ENCODE measurements around the gene NEU4.

Gene NEU4

GRCh38 chr2:241768251-241768711 lies 40.7 kb upstream of the NEU4 start:
- no peaks in the 10 kb centered on the region for H3K9me3 ChIP-seq (ENCODE audit: control insufficient read depth in 5 of 5, low read length in 5 of 5)
- no peak overlapping the region for H3K27ac ChIP-seq (ENCODE audit: low read depth, low read length)
- peaks cover 0 to 16% (median 5%) of the 10 kb centered on the region in 5 donors for H3K36me3 ChIP-seq (ENCODE audit: control insufficient read depth in 5 of 5, insufficient read depth in 5 of 5, low read length in 5 of 5)
- no peak overlapping the region for H3K9ac ChIP-seq (ENCODE audit: low read length in 5 of 5)
- H3K4me3 ChIP-seq (ENCODE audit: low read depth in 1 of 5, low read length in 5 of 5): no peak overlapping the region
- peaks cover 0 to 8% (median 6%) of the 10 kb centered on the region in 5 donors for H3K27me3 ChIP-seq (ENCODE audit: control insufficient read depth in 5 of 5, insufficient read depth in 4 of 5, low read length in 5 of 5)
- H3K4me1 ChIP-seq (ENCODE audit: control insufficient read depth in 5 of 5, insufficient read depth in 5 of 5, low read length in 5 of 5): peaks cover 0 to 20% (median 17%) of the 10 kb centered on the region in 5 donors

DNA sequence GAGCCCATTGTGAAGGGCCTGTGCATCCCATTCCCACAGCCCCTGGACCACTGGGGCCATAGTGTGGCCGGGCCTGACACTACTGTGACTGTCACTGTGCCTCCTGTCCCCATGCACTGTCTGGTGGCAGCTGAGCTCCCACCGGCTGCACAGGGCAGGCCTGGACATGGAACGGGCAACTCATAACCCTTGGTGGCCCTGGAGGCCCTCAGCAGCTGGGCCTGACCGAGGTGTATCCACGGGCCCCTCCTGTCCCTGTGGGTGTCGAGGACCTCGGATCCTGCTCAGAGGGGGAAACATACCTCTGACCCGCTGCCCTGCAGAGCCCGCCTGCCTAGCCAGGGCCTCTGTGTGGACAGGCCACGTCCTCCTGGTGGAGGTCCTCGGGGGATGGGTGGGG lies 40.1 kb upstream of the NEU4 start:
- H3K27me3 ChIP-seq (ENCODE audit: control insufficient read depth in 5 of 5, insufficient read depth in 4 of 5, low read length in 5 of 5): peaks cover 4 to 13% (median 11%) of the 10 kb centered on the region in 5 donors

GRCh38 chr2:241769819-241770184 lies 39.2 kb upstream of the NEU4 start:
- H3K4me1 ChIP-seq (ENCODE audit: control insufficient read depth in 5 of 5, insufficient read depth in 5 of 5, low read length in 5 of 5): peaks cover 0 to 20% (median 17%) of the 10 kb centered on the region in 5 donors
- no peaks in the 10 kb centered on the region for H3K9me3 ChIP-seq (ENCODE audit: control insufficient read depth in 5 of 5, low read length in 5 of 5)
- H3K36me3 ChIP-seq (ENCODE audit: control insufficient read depth in 5 of 5, insufficient read depth in 5 of 5, low read length in 5 of 5): peaks cover 0 to 7% (median under 1%) of the 10 kb centered on the region in 5 donors
- no peak overlapping the region for H3K27ac ChIP-seq (ENCODE audit: low read depth, low read length)
- H3K4me3 ChIP-seq (ENCODE audit: low read depth in 1 of 5, low read length in 5 of 5): no peak overlapping the region
- H3K9ac ChIP-seq (ENCODE audit: low read length in 5 of 5): no peak overlapping the region
- peaks cover 8 to 20% (median 17%) of the 10 kb centered on the region in 5 donors for H3K27me3 ChIP-seq (ENCODE audit: control insufficient read depth in 5 of 5, insufficient read depth in 4 of 5, low read length in 5 of 5)

More for the DNA sequence above, 40.1 kb upstream of the NEU4 start:
- peaks cover 0 to 20% (median 17%) of the 10 kb centered on the region in 5 donors for H3K4me1 ChIP-seq (ENCODE audit: control insufficient read depth in 5 of 5, insufficient read depth in 5 of 5, low read length in 5 of 5)
- no peak overlapping the region for H3K9ac ChIP-seq (ENCODE audit: low read length in 5 of 5)
- peaks cover 0 to 11% (median 3%) of the 10 kb centered on the region in 5 donors for H3K36me3 ChIP-seq (ENCODE audit: control insufficient read depth in 5 of 5, insufficient read depth in 5 of 5, low read length in 5 of 5)
- no peaks in the 10 kb centered on the region for H3K9me3 ChIP-seq (ENCODE audit: control insufficient read depth in 5 of 5, low read length in 5 of 5)
- H3K27ac ChIP-seq (ENCODE audit: low read depth, low read length): no peak overlapping the region
- no peak overlapping the region for H3K4me3 ChIP-seq (ENCODE audit: low read depth in 1 of 5, low read length in 5 of 5)

DNA sequence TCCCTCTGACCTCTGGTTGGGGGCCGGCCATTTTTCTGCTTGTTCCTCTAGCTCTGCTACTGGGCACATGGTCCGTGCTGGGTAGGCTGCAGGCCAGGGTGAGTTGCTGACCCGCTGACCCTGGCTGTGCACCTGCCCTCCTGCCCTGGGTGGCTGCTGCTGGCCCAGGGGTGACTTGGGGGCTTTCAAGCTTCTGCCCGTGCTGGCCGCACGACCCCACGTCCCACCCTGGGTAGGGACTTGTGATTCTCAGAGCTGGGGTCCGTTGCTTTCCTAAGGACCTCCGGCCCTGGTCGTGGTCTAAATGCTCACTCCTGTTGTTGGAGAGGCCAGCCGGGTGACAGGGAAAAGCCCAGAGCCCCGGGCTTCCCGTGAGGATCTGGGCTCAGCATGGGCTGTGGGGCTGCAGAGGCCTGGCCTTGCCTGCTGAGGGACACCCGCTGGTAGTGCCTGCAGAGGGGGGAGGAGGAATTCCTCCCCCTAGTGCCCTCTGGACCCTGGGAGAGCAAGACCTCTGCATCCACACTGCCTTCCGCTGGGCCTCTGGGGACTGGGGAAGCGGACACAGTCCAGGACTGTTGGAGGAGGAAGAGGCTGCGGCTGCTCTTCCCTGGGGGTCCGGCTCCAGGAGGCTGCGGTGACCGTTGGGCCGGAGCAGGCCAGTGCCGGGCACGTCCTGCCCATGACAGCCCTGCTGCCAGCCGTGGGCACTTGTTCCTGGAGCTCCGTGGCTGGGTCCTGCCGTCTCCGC lies 38.6 kb upstream of the NEU4 start:
- Histone ChIP-seq H3K9me3 (ENCODE audit: control insufficient read depth in 5 of 5, low read length in 5 of 5) (no peaks in the 10 kb centered on the region), H3K36me3 (ENCODE audit: control insufficient read depth in 5 of 5, insufficient read depth in 5 of 5, low read length in 5 of 5) (peaks cover 0 to 7% (median 0%) of the 10 kb centered on the region in 5 donors), H3K4me3 (ENCODE audit: low read depth in 1 of 5, low read length in 5 of 5) (no peak overlapping the region), H3K27me3 (ENCODE audit: control insufficient read depth in 5 of 5, insufficient read depth in 4 of 5, low read length in 5 of 5) (peaks cover 14 to 26% (median 19%) of the 10 kb centered on the region in 5 donors), H3K27ac (ENCODE audit: low read depth, low read length) (no peak overlapping the region), H3K4me1 (ENCODE audit: control insufficient read depth in 5 of 5, insufficient read depth in 5 of 5, low read length in 5 of 5) (peaks cover 0 to 20% (median 17%) of the 10 kb centered on the region in 5 donors), H3K9ac (ENCODE audit: low read length in 5 of 5) (no peak overlapping the region)

- H3K9me3 ChIP-seq (ENCODE audit: control insufficient read depth in 5 of 5, low read length in 5 of 5): no peaks in the 10 kb centered on the region
- H3K9ac ChIP-seq (ENCODE audit: low read length in 5 of 5): no peak overlapping the region
- no peak overlapping the region for H3K4me3 ChIP-seq (ENCODE audit: low read depth in 1 of 5, low read length in 5 of 5)
- H3K27me3 ChIP-seq (ENCODE audit: control insufficient read depth in 5 of 5, insufficient read depth in 4 of 5, low read length in 5 of 5): peaks cover 16 to 31% (median 19%) of the 10 kb centered on the region in 5 donors
- no peak overlapping the region for H3K27ac ChIP-seq (ENCODE audit: low read depth, low read length)
- H3K36me3 ChIP-seq (ENCODE audit: control insufficient read depth in 5 of 5, insufficient read depth in 5 of 5, low read length in 5 of 5): peaks cover 0 to 7% (median 0%) of the 10 kb centered on the region in 5 donors
- peaks cover 0 to 20% (median 17%) of the 10 kb centered on the region in 5 donors for H3K4me1 ChIP-seq (ENCODE audit: control insufficient read depth in 5 of 5, insufficient read depth in 5 of 5, low read length in 5 of 5)
These were observed 38.1 kb upstream of the NEU4 start for GRCh38 chr2:241770936-241771285.

GRCh38 chr2:241771286-241772062 lies 37.5 kb upstream of the NEU4 start:
- H3K4me3 ChIP-seq (ENCODE audit: low read depth in 1 of 5, low read length in 5 of 5): no peak overlapping the region
- H3K36me3 ChIP-seq (ENCODE audit: control insufficient read depth in 5 of 5, insufficient read depth in 5 of 5, low read length in 5 of 5): peaks cover 0 to 7% (median 0%) of the 10 kb centered on the region in 5 donors
- peaks cover 0 to 20% (median 17%) of the 10 kb centered on the region in 5 donors for H3K4me1 ChIP-seq (ENCODE audit: control insufficient read depth in 5 of 5, insufficient read depth in 5 of 5, low read length in 5 of 5)
- no peak overlapping the region for H3K9ac ChIP-seq (ENCODE audit: low read length in 5 of 5)
- H3K27ac ChIP-seq (ENCODE audit: low read depth, low read length): no peak overlapping the region
- peaks cover 19 to 32% (median 20%) of the 10 kb centered on the region in 5 donors for H3K27me3 ChIP-seq (ENCODE audit: control insufficient read depth in 5 of 5, insufficient read depth in 4 of 5, low read length in 5 of 5)
- no peaks in the 10 kb centered on the region for H3K9me3 ChIP-seq (ENCODE audit: control insufficient read depth in 5 of 5, low read length in 5 of 5)

DNA sequence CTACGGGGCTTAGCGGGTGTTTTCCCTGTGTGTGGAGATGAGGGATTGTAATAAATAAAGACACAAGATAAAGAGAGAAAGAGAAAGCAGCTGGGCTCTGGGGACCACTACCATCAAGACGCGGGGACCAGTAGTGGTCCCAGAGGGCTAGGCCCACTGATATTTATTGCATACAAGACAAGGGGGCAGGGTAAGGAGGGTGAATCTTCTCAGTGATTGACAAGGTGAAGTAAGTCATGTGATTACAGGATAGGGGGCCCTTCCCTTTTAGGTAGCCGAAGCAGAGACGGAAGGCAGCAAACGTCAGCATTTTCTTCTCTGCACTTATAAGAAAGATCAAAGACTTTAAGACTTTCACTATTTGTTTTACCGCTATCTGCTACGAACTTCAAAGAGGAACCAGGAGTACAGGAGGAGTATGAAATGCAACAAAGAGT lies 36.9 kb upstream of the NEU4 start:
- peaks cover 0 to 20% (median 17%) of the 10 kb centered on the region in 5 donors for H3K4me1 ChIP-seq (ENCODE audit: control insufficient read depth in 5 of 5, insufficient read depth in 5 of 5, low read length in 5 of 5)
- no peak overlapping the region for H3K4me3 ChIP-seq (ENCODE audit: low read depth in 1 of 5, low read length in 5 of 5)
- H3K9ac ChIP-seq (ENCODE audit: low read length in 5 of 5): no peak overlapping the region
- H3K9me3 ChIP-seq (ENCODE audit: control insufficient read depth in 5 of 5, low read length in 5 of 5): no peaks in the 10 kb centered on the region
- H3K27ac ChIP-seq (ENCODE audit: low read depth, low read length): no peak overlapping the region
- peaks cover 0 to 7% (median 0%) of the 10 kb centered on the region in 5 donors for H3K36me3 ChIP-seq (ENCODE audit: control insufficient read depth in 5 of 5, insufficient read depth in 5 of 5, low read length in 5 of 5)
- peaks cover 20 to 37% (median 26%) of the 10 kb centered on the region in 5 donors for H3K27me3 ChIP-seq (ENCODE audit: control insufficient read depth in 5 of 5, insufficient read depth in 4 of 5, low read length in 5 of 5)

DNA sequence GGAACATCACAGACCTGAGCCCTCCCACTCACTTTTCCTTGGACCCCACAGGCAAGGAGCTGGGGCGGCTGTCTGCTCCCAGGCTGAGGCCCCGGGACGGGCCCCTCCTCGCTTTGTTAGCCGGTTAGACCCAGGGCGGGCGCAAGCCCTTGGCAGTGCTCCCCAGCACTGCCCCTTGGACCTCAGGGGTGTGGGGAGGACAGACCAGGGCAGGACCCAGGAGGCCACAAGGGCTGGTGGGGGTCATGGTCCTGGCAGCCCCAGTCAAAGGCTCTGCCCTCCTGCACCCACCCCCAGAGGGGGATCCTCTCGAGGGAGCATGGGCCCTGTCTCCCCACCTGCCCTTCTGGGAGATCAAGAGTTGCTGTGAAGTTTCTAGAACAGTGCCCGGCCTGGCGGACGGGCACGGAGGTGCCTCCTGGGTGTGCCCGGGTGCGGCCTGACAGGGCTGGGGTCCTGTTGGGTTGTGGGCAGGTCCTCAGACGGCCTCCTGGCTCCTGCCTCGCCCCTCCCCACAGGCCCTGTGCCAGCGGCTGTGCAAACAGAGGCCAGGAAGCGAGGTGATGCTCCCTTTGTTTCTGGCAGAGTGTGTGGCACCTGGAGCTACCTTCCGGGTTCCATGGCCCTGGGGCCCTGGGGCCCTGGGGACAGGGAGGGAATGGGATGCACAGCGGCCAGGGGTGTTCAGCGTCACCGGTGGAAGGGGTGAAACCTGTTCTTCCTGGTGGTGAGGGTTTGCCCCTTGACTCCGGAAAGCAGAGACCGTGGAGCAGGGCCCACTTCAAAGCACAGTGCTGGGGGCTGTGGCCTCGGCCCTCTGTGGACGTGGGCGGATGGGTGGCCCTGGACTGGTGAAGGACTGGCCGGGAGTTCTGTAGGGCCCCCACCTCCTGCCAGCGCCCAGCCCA lies 35.2 kb upstream of the NEU4 start:
- H3K27ac ChIP-seq (ENCODE audit: low read depth, low read length): no peak overlapping the region
- H3K27me3 ChIP-seq (ENCODE audit: control insufficient read depth in 5 of 5, insufficient read depth in 4 of 5, low read length in 5 of 5): peaks cover 23 to 46% (median 34%) of the 10 kb centered on the region in 5 donors

GRCh38 chr2:241774419-241775222 lies 34.4 kb upstream of the NEU4 start:
- no peaks in the 10 kb centered on the region for H3K9me3 ChIP-seq (ENCODE audit: control insufficient read depth in 5 of 5, low read length in 5 of 5)
- peaks cover 0 to 20% (median 17%) of the 10 kb centered on the region in 5 donors for H3K4me1 ChIP-seq (ENCODE audit: control insufficient read depth in 5 of 5, insufficient read depth in 5 of 5, low read length in 5 of 5)
- H3K27ac ChIP-seq (ENCODE audit: low read depth, low read length): no peak overlapping the region
- H3K36me3 ChIP-seq (ENCODE audit: control insufficient read depth in 5 of 5, insufficient read depth in 5 of 5, low read length in 5 of 5): no peaks in the 10 kb centered on the region
- no peak overlapping the region for H3K4me3 ChIP-seq (ENCODE audit: low read depth in 1 of 5, low read length in 5 of 5)
- peaks cover 23 to 46% (median 34%) of the 10 kb centered on the region in 5 donors for H3K27me3 ChIP-seq (ENCODE audit: control insufficient read depth in 5 of 5, insufficient read depth in 4 of 5, low read length in 5 of 5)
- H3K9ac ChIP-seq (ENCODE audit: low read length in 5 of 5): no peak overlapping the region

More for the DNA sequence above, 35.2 kb upstream of the NEU4 start:
- Histone ChIP-seq H3K9ac (ENCODE audit: low read length in 5 of 5) (no peak overlapping the region), H3K4me3 (ENCODE audit: low read depth in 1 of 5, low read length in 5 of 5) (no peak overlapping the region), H3K36me3 (ENCODE audit: control insufficient read depth in 5 of 5, insufficient read depth in 5 of 5, low read length in 5 of 5) (peaks cover 0 to under 1% (median 0%) of the 10 kb centered on the region in 5 donors), H3K4me1 (ENCODE audit: control insufficient read depth in 5 of 5, insufficient read depth in 5 of 5, low read length in 5 of 5) (peaks cover 0 to 20% (median 17%) of the 10 kb centered on the region in 5 donors), H3K9me3 (ENCODE audit: control insufficient read depth in 5 of 5, low read length in 5 of 5) (no peaks in the 10 kb centered on the region)

Data from subcutaneous abdominal adipose tissue (tissue), 5 donors.